SK-N-SH (cell line): ENCODE data around the gene TTYH3. TPM values are rescaled to one million over a fixed set of nuclear protein-coding genes. Genes with fewer than 3 reads are reported as not detected.
A peak's percentile ranks its signal among the peaks of the same experiment; 100 is the strongest.

ENCODE experiments used
- CTCF ChIA-PET: fragments of 300-600, 350-600 bp; formaldehyde crosslinking; extraction: SDS; loops from one replicate; lab custom pipeline; 2021; lab: Yijun Ruan, JAX
- POLR2A ChIA-PET: fragments of 350-600 bp; sonication (Branson Sonifier 250); formaldehyde crosslinking; extraction: SDS; loops from one replicate; lab custom pipeline; 2020; ENCODE audit warnings: antibody characterized with exemption, inconsistent platforms; lab: Yijun Ruan, JAX
- DNase-seq: peaks from one replicate; pipeline ENCODE4 v3.0.0; 2012
- H2AFZ ChIP-seq: fragments of 200-600 bp; sonication (generic); 2 replicates; pipeline ENCODE4 v1.8.1; 2016; ENCODE audit warnings: antibody characterized with exemption, mild to moderate bottlenecking, low read depth
- H3F3A ChIP-seq: fragments of 200-600 bp; sonication (generic); replicated peaks from 2 replicates; pipeline ENCODE3; 2016; ENCODE audit warnings: antibody characterized with exemption, mild to moderate bottlenecking; ENCODE audit not compliant: insufficient read depth
- H3K27ac ChIP-seq, 2 experiments: fragments of 200-500 bp in 1 of 2; fragments of 200-600 bp in 1 of 2; sonication (Bioruptor generic) in 1 of 2; sonication (generic), shearing (Covaris generic) in 1 of 2; 2 replicates each; pipeline versions ENCODE4 v1.5.1 to v1.6.1; 2014 to 2016; ENCODE audit warnings: low read depth in 2 of 2, inconsistent platforms in 1 of 2, low read length in 1 of 2, mild to moderate bottlenecking in 1 of 2, mixed read lengths in 1 of 2
- H3K27me3 ChIP-seq: fragments of 200-600 bp; sonication (generic), shearing (Covaris generic); 2 replicates; pipeline ENCODE4 v1.6.1; 2016; ENCODE audit warnings: mixed run types; ENCODE audit not compliant: insufficient read depth
- H3K36me3 ChIP-seq, 2 experiments: fragments of 200-500 bp in 1 of 2; fragments of 200-600 bp in 1 of 2; sonication (Bioruptor generic) in 1 of 2; sonication (generic) in 1 of 2; replicated peaks in 1 of 2; 2 replicates each; pipeline versions ENCODE3 to v1.5.1; 2014 to 2016; ENCODE audit warnings: low read length in 1 of 2, mild to moderate bottlenecking in 1 of 2; ENCODE audit not compliant: insufficient read depth in 2 of 2, control insufficient read depth in 1 of 2
- H3K4me1 ChIP-seq, 2 experiments: fragments of 200-500 bp in 1 of 2; fragments of 200-600 bp in 1 of 2; sonication (Bioruptor generic) in 1 of 2; sonication (generic), shearing (Covaris generic) in 1 of 2; 2 replicates each; pipeline versions ENCODE4 v1.5.1 to v1.6.1; 2014 to 2016; ENCODE audit warnings: low read depth in 1 of 2, low read length in 1 of 2, mixed run types in 1 of 2; ENCODE audit not compliant: insufficient read depth in 2 of 2, control insufficient read depth in 1 of 2
- H3K4me2 ChIP-seq: fragments of 200-600 bp; sonication (generic), shearing (Covaris generic); 2 replicates; pipeline ENCODE4 v1.6.1; 2017; ENCODE audit warnings: mixed run types
- H3K4me3 ChIP-seq, 2 experiments: fragments of 200-500 bp in 1 of 2; fragments of 200-600 bp in 1 of 2; sonication (Bioruptor generic) in 1 of 2; sonication (generic), shearing (Covaris generic) in 1 of 2; 2 replicates each; pipeline versions ENCODE4 v1.5.1 to v1.8.1; 2014 to 2016; ENCODE audit warnings: low read depth in 2 of 2, inconsistent platforms in 1 of 2, low read length in 1 of 2, mild to moderate bottlenecking in 1 of 2, mixed read lengths in 1 of 2, moderate library complexity in 1 of 2
- H3K79me2 ChIP-seq: fragments of 200-600 bp; sonication (generic); 2 replicates; pipeline ENCODE4 v1.8.1; 2017; ENCODE audit warnings: mild to moderate bottlenecking; ENCODE audit not compliant: insufficient read depth
- H3K9ac ChIP-seq: fragments of 200-600 bp; sonication (generic); 2 replicates; pipeline ENCODE4 v1.6.1; 2017; ENCODE audit warnings: mixed run types
- H3K9me2 ChIP-seq: fragments of 200-600 bp; sonication (generic); 2 replicates; pipeline ENCODE4 v1.6.1; 2017; ENCODE audit warnings: mixed run types
- H3K9me3 ChIP-seq: fragments of 200-600 bp; sonication (generic); 2 replicates; pipeline ENCODE4 v1.6.1; 2017; ENCODE audit warnings: mixed run types, mild to moderate bottlenecking, moderate library complexity
- H4K20me1 ChIP-seq: fragments of 200-600 bp; sonication (generic); 2 replicates; pipeline ENCODE4 v1.6.1; 2017; ENCODE audit warnings: mild to moderate bottlenecking, mixed run types; ENCODE audit not compliant: insufficient read depth
- FOSL2 ChIP-seq: IDR thresholded peaks from 2 replicates; pipeline ENCODE4 v1.4.0; 2012; ENCODE audit warnings: low read depth, mild to moderate bottlenecking, moderate library complexity, borderline replicate concordance
- GABPA ChIP-seq: IDR thresholded peaks from 2 replicates; pipeline ENCODE4 v1.4.0; 2012; ENCODE audit warnings: low read depth, mild to moderate bottlenecking
- RCOR1 ChIP-seq: fragments of 150-350 bp; IDR thresholded peaks from 2 replicates; pipeline ENCODE4 v1.6.1; 2017; ENCODE audit warnings: antibody characterized with exemption, low read length
- RFX5 ChIP-seq: IDR thresholded peaks from 2 replicates; pipeline ENCODE4 v1.6.1; 2012; ENCODE audit warnings: mild to moderate bottlenecking, improper control_type of control experiment, low read length
- TCF12 ChIP-seq: IDR thresholded peaks from 2 replicates; pipeline ENCODE4 v1.4.0; 2012
- TEAD4 ChIP-seq: IDR thresholded peaks from 2 replicates; pipeline ENCODE4 v1.4.0; 2012; ENCODE audit warnings: mild to moderate bottlenecking, borderline replicate concordance; ENCODE audit not compliant: insufficient read depth
- WGBS: methylation state at CpG from one replicate; pipeline ENCODE4 v1.1.6; 2017; ENCODE audit warnings: low lambda C conversion rate; 5-methylcytosine and 5-hydroxymethylcytosine counted together
- polyA plus RNA-seq, 3 experiments: library from polyadenylated mRNA; depleted of rRNA; stranded (reverse); fragments of >200 nt; gene quantifications; 2 replicates each; pipeline ENCODE4 v1.2.3, GENCODE V29; 2012
- TF ChIP-seq, protein P1 (sequence below): IDR thresholded peaks from 2 replicates; pipeline ENCODE4 v1.6.1; 2012; ENCODE audit warnings: mild to moderate bottlenecking, low read depth, low read length, moderate library complexity
- TF ChIP-seq, protein P2 (sequence below): fragments of 150-350 bp; IDR thresholded peaks from 2 replicates; pipeline ENCODE4 v1.6.1; 2017; ENCODE audit warnings: antibody characterized with exemption, low read length, low read depth, borderline replicate concordance
- TF ChIP-seq, protein P3 (sequence below): fragments of 150-350 bp; IDR thresholded peaks from 2 replicates; pipeline ENCODE4 v1.6.1; 2016; ENCODE audit warnings: mild to moderate bottlenecking, low read depth, low read length

The TTYH3 gene
- polyA plus RNA-seq, 1 of the 3 experiments (the other 2 are of a cell fraction): 105 TPM

DNA sequence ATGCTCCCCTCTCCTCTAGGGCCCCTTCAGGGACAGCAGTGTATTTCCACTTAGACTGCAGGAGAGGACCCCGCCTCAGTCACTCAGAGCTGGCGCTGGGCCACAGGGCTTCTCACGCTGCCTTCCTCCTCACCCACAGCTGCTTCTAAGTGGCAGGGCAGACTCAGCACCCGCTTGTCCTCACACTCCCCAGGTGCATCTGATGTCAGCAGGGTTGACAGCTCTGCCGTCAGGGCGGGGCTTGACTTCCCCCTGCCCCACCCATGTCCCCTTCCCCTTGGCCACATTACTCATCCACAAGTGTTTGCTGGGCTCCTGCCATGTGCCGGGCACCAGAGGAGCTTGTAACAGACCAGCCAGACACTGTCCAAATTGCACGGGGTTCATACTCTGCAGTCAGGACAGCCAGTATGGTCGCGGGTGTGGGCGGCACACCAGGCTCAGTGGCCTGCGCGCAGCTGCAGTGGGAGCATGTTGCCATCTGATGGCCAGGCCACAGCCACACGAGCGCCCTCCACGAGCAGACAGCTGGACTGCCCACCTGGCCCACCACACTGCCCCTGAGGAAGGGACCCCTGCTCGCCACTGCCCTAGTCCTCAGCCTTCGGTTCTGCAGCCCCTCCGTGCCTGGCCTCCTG lies 29.3 kb upstream of the TTYH3 start:
- POLR2A ChIA-PET: interaction anchor here (0.9 kb wide), 1 partner anchor 9 kb away, joined by 3 read pairs; no protein-coding TSS in a partner anchor
- no peak overlapping the region for H3K9ac ChIP-seq
- H3K27me3 ChIP-seq: no peaks in the 10 kb centered on the region
- H3K4me1 ChIP-seq: no peaks in the 10 kb centered on the region; a peak in 1 of 4 replicates
- CTCF ChIA-PET: interaction anchor here (0.7 to 2.0 kb wide), 4 partner anchors 11 to 151 kb away, joined by 3 to 16 read pairs (median 3); no protein-coding TSS in a partner anchor
- no peaks in the 10 kb centered on the region for H3K79me2 ChIP-seq
- H3K4me3 ChIP-seq: no peak overlapping the region
- H3K9me2 ChIP-seq: no peaks in the 10 kb centered on the region
- 90% methylated on average over 18 of the region's 19 CpGs for WGBS
- no peak overlapping the region for H3K27ac ChIP-seq
- H3F3A ChIP-seq: no peaks in the 10 kb centered on the region
- H3K36me3 ChIP-seq: peaks cover 17 to 34% of the 10 kb centered on the region in 2 experiments
- H3K4me2 ChIP-seq: no peak overlapping the region
- TF ChIP-seq RFX5: no peak
- TF ChIP-seq GABPA: no peak
- no peak for TF ChIP-seq TCF12
- TF ChIP-seq, protein P1, sequence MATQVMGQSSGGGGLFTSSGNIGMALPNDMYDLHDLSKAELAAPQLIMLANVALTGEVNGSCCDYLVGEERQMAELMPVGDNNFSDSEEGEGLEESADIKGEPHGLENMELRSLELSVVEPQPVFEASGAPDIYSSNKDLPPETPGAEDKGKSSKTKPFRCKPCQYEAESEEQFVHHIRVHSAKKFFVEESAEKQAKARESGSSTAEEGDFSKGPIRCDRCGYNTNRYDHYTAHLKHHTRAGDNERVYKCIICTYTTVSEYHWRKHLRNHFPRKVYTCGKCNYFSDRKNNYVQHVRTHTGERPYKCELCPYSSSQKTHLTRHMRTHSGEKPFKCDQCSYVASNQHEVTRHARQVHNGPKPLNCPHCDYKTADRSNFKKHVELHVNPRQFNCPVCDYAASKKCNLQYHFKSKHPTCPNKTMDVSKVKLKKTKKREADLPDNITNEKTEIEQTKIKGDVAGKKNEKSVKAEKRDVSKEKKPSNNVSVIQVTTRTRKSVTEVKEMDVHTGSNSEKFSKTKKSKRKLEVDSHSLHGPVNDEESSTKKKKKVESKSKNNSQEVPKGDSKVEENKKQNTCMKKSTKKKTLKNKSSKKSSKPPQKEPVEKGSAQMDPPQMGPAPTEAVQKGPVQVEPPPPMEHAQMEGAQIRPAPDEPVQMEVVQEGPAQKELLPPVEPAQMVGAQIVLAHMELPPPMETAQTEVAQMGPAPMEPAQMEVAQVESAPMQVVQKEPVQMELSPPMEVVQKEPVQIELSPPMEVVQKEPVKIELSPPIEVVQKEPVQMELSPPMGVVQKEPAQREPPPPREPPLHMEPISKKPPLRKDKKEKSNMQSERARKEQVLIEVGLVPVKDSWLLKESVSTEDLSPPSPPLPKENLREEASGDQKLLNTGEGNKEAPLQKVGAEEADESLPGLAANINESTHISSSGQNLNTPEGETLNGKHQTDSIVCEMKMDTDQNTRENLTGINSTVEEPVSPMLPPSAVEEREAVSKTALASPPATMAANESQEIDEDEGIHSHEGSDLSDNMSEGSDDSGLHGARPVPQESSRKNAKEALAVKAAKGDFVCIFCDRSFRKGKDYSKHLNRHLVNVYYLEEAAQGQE: no peak
- TF ChIP-seq FOSL2: no peak
- no peak for TF ChIP-seq RCOR1
- TF ChIP-seq, protein P2, sequence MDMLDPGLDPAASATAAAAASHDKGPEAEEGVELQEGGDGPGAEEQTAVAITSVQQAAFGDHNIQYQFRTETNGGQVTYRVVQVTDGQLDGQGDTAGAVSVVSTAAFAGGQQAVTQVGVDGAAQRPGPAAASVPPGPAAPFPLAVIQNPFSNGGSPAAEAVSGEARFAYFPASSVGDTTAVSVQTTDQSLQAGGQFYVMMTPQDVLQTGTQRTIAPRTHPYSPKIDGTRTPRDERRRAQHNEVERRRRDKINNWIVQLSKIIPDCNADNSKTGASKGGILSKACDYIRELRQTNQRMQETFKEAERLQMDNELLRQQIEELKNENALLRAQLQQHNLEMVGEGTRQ: no peak
- TF ChIP-seq TEAD4: no peak
- TF ChIP-seq, protein P3, sequence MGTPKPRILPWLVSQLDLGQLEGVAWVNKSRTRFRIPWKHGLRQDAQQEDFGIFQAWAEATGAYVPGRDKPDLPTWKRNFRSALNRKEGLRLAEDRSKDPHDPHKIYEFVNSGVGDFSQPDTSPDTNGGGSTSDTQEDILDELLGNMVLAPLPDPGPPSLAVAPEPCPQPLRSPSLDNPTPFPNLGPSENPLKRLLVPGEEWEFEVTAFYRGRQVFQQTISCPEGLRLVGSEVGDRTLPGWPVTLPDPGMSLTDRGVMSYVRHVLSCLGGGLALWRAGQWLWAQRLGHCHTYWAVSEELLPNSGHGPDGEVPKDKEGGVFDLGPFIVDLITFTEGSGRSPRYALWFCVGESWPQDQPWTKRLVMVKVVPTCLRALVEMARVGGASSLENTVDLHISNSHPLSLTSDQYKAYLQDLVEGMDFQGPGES: no peak
- H4K20me1 ChIP-seq: no peaks in the 10 kb centered on the region
- no peaks in the 10 kb centered on the region for H3K9me3 ChIP-seq
- peak; percentile 45 for DNase-seq
- H2AFZ ChIP-seq: no peak overlapping the region
